Transverse colon (tissue), 4 donors: Measurements from ENCODE around the gene FOXL1. TPM values are rescaled to one million over a fixed set of nuclear protein-coding genes. Genes with fewer than 3 reads are reported as not detected.

ENCODE experiments used
- DNase-seq: peaks from one replicate; pipeline ENCODE4 v3.0.0-alpha.2; 2019
- H3K27ac ChIP-seq, 4 donors: fragments of 200-600 bp; sonication (generic); 2 replicates each; pipeline ENCODE4 v1.5.1; 2016 to 2018; ENCODE audit warnings: inconsistent platforms in 4 of 4
- H3K27me3 ChIP-seq: fragments of 200-600 bp; sonication (generic); 2 replicates; pipeline ENCODE4 v1.5.1; 2017; ENCODE audit warnings: inconsistent platforms
- H3K36me3 ChIP-seq, 4 donors: fragments of 200-600 bp; sonication (generic); 2 replicates each; pipeline ENCODE4 v1.5.1; 2017 to 2019; ENCODE audit warnings: inconsistent platforms in 4 of 4
- H3K4me1 ChIP-seq, 4 donors: fragments of 200-600 bp; sonication (generic); 2 replicates each; pipeline ENCODE4 v1.5.1; 2017 to 2020; ENCODE audit warnings: inconsistent platforms in 4 of 4
- H3K4me3 ChIP-seq, 4 donors: fragments of 200-600 bp; sonication (generic); 1 replicate in 1 of 4; 2 replicates in 3 of 4; pipeline versions ENCODE4 v1.5.1 to v1.6.1; 2017 to 2019; ENCODE audit warnings: inconsistent platforms in 4 of 4
- H3K9me3 ChIP-seq, 2 donors: fragments of 200-600 bp; sonication (generic); 2 replicates each; pipeline ENCODE4 v1.5.1; 2017 to 2019; ENCODE audit warnings: inconsistent platforms in 2 of 2
- EP300 ChIP-seq: sonication (generic); formaldehyde crosslinking; IDR thresholded peaks from one replicate; pipeline ENCODE4 v1.6.1; 2017; ENCODE audit warnings: antibody characterized with exemption, low read depth
- POLR2A ChIP-seq: fragments of 450-650 bp; IDR thresholded peaks from one replicate; pipeline ENCODE4 v1.6.1; 2016; ENCODE audit warnings: antibody characterized with exemption, mild to moderate bottlenecking, moderate library complexity
- POLR2AphosphoS5 ChIP-seq, 3 donors: sonication (generic); formaldehyde crosslinking; IDR thresholded peaks; one replicate each; pipeline ENCODE4 v1.6.1; 2016; ENCODE audit warnings: antibody characterized with exemption in 3 of 3
- whole genome bisulfite sequencing, 2 donors: methylation state at CpG; one replicate each; pipeline ENCODE4 v1.1.5; 2018; ENCODE audit warnings: low coverage in 1 of 2; 5-methylcytosine and 5-hydroxymethylcytosine counted together
- in situ Hi-C, 4 donors: fragments of 200-750 bp; cut with MboI; loops; one replicate each; pipeline versions ENCODE4 v1.15.0 to v1.15.1; 2017; ENCODE audit warnings: low sequenced_read_pairs in 3 of 4, low pct_ligation_motif_present in 1 of 4, low pct_unique_long_range_greater_than_20kb in 1 of 4
- intact Hi-C: fragments of 100-400 bp; cut with DNase I; formaldehyde crosslinking; loops from one replicate; pipeline ENCODE4 v1.15.1; 2023; ENCODE audit warnings: low total_unique reads
- total RNA-seq, 4 donors: library from RNA; depleted of rRNA; stranded (reverse); fragments of >200 nt; gene quantifications; one replicate each; pipeline ENCODE4 v1.1.0, GENCODE V29; 2016
- TF ChIP-seq, protein P1 (sequence below), 5 experiments: fragments of 200-600 bp in 3 of 5; fragments of 450-650 bp in 2 of 5; sonication (generic) in 3 of 5; IDR thresholded peaks; 1 replicate in 2 of 5; 2 replicates in 3 of 5; pipeline ENCODE4 v1.5.1; 2016 to 2017; ENCODE audit warnings: antibody characterized with exemption in 5 of 5, inconsistent platforms in 3 of 5, mild to moderate bottlenecking in 2 of 5, moderate library complexity in 1 of 5

FOXL1 gene
- total RNA-seq, 4 donors from 2014 or later = 0.75 to 2.1 (median 1.3) TPM

DNA sequence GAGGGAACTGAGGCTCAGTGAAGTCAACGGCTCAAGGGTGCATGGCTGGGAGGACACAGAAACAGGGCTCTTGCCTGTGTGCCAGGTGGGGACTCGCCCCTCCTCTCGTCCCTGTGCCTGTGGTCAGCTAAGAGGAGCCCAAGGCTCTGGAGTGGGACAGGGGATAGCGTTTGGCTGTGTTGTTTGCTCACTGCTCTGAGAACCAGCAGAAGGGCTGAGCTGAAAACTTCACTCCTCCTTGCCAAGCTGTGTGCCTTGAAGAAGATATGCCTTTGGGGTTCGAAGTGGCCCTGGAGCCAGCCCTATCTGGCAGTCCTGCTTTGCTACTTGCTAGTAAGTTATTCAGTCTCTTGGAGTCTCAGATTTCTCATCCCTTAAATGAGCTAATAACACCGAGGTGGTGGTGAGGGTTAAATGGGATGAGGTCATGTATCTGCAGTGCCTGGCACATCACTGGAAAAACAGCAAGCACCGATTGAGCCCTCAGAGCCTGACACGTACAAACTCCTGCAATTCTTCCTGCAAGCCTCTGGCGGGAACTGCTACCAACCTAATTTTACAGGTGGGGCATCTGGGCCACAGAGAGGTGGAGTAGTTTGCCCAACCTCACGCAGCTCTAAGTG, 17.7 kb downstream of the FOXL1 start:
- H3K27ac ChIP-seq = no peak overlapping the region
- H3K36me3 ChIP-seq = no peaks in the 10 kb centered on the region
- in situ Hi-C loops (no loop called here), intact Hi-C loops (no loop called here)
- DNase-seq = no peak
- 20 to 52% methylated on average over 2 to 10 of the region's 10 CpGs for WGBS, 2 donors
- H3K9me3 ChIP-seq = no peaks in the 10 kb centered on the region
- TF ChIP-seq, protein P1, sequence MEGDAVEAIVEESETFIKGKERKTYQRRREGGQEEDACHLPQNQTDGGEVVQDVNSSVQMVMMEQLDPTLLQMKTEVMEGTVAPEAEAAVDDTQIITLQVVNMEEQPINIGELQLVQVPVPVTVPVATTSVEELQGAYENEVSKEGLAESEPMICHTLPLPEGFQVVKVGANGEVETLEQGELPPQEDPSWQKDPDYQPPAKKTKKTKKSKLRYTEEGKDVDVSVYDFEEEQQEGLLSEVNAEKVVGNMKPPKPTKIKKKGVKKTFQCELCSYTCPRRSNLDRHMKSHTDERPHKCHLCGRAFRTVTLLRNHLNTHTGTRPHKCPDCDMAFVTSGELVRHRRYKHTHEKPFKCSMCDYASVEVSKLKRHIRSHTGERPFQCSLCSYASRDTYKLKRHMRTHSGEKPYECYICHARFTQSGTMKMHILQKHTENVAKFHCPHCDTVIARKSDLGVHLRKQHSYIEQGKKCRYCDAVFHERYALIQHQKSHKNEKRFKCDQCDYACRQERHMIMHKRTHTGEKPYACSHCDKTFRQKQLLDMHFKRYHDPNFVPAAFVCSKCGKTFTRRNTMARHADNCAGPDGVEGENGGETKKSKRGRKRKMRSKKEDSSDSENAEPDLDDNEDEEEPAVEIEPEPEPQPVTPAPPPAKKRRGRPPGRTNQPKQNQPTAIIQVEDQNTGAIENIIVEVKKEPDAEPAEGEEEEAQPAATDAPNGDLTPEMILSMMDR (IDR thresholded peaks at IDR 0.05) = no peak
- TF ChIP-seq POLR2AphosphoS5 (IDR thresholded peaks at IDR 0.05) (no peak), EP300 (no peak), POLR2A (no peak)
- peaks cover 87% of the 10 kb centered on the region for H3K27me3 ChIP-seq
- no peak overlapping the region for H3K4me3 ChIP-seq
- no peaks in the 10 kb centered on the region for H3K4me1 ChIP-seq

DNA sequence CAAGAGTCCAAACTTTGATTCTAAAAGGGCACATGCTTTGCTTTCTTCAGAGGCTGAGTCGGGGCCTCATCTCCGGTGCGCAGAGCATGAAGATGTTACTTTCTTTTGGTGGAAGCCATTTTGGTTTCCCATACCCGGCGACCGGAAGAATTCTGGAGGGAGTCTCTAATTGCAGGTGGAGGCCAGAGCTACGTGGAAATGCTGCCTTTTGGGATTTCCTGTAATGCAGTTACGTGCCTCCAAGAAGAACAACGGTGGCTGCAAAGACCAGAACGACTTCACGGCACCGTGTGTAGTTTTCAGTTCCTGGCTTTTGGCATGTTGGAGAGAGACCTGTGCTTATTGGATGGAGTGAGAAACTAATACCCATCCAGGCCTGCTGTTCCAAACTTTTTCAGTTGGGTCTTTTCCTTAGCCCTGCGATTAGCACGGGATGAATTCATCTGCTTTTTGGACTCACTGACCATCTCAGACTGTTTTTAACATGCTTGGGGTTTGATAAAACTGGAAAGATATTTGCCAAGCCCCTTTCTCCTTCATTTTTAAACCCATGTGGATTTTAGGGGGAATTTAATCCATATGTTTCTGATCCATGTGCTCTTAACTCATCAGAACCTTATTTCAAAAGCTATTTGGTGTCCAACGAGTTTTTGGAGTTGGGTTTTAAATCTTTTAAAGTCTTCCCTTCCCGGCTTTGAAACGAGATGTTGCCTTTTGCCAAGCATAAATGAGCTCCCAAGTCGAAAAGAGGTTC, 19.0 kb downstream of the FOXL1 start:
- in situ Hi-C loops (no loop called here), intact Hi-C loops (no loop called here)
- WGBS, 2 donors = 71 to 82% methylated on average over 10 to 18 of the region's 18 CpGs
- H3K4me1 ChIP-seq = no peaks in the 10 kb centered on the region
- H3K27ac ChIP-seq = no peak overlapping the region
- no peak for DNase-seq
- no peak overlapping the region for H3K4me3 ChIP-seq
- H3K27me3 ChIP-seq = peaks cover 84% of the 10 kb centered on the region
- H3K9me3 ChIP-seq = no peaks in the 10 kb centered on the region
- no peaks in the 10 kb centered on the region for H3K36me3 ChIP-seq
- no peak for TF ChIP-seq POLR2AphosphoS5 (IDR thresholded peaks at IDR 0.05)
- TF ChIP-seq, protein P1 (IDR thresholded peaks at IDR 0.05) = no peak
- TF ChIP-seq POLR2A = no peak
- no peak for TF ChIP-seq EP300

DNA sequence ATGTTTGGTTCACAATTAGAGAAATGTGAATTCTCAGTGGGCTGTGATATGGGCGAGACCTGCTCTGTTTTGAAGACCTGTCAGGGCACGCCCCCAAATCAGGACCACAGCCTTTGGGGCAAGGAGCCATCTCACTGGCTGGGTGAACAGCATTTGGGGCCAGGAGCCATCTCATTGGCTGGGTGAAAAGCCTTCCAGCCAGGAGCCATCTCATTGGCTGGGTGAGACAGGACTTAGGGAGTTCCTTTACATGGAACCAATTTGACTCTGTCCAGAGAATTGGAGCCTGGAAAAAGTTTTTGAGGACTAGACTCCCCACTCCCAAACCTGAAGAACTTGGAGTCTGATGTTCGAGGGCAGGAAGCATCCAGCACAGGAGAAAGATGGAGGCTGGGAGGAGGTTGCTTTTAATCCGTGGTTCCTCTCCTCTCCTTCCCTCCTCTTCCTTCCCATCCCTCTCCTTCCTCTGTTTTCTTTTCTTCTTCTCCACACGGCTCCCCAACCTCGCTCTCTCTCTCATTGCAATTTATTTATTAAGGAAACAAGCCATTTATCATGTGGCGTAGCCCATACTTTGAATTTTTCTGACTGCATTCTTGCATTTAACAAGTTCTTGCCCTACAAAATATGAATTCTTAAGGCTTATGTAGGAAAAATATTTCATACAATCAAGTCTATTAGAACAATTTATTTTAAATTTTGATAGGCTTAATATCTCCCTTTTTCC, 19.7 kb downstream of the FOXL1 start:
- WGBS, 2 donors = 37 to 57% methylated on average over 5 to 7 of the region's 7 CpGs
- H3K9me3 ChIP-seq = no peaks in the 10 kb centered on the region
- intact Hi-C loops = no loop called here
- no peaks in the 10 kb centered on the region for H3K4me1 ChIP-seq
- peaks cover 81% of the 10 kb centered on the region for H3K27me3 ChIP-seq
- TF ChIP-seq POLR2AphosphoS5 (IDR thresholded peaks at IDR 0.05) = no peak
- no peak for TF ChIP-seq EP300
- TF ChIP-seq POLR2A = no peak
- TF ChIP-seq, protein P1 (IDR thresholded peaks at IDR 0.05) = no peak
- no peak for DNase-seq
- H3K36me3 ChIP-seq = no peaks in the 10 kb centered on the region
- H3K4me3 ChIP-seq = no peak overlapping the region
- H3K27ac ChIP-seq = no peak overlapping the region
- in situ Hi-C loops = no loop called here
